GM15510 (cell line): ENCODE results near the gene IL18BP.

Experiments
- POLR2A ChIP-seq: IDR thresholded peaks from 3 replicates; pipeline ENCODE4 v1.6.1; 2011; ENCODE audit warnings: borderline replicate concordance; ENCODE audit not compliant: insufficient read length; ENCODE audit errors: extremely low read depth

The IL18BP gene

DNA sequence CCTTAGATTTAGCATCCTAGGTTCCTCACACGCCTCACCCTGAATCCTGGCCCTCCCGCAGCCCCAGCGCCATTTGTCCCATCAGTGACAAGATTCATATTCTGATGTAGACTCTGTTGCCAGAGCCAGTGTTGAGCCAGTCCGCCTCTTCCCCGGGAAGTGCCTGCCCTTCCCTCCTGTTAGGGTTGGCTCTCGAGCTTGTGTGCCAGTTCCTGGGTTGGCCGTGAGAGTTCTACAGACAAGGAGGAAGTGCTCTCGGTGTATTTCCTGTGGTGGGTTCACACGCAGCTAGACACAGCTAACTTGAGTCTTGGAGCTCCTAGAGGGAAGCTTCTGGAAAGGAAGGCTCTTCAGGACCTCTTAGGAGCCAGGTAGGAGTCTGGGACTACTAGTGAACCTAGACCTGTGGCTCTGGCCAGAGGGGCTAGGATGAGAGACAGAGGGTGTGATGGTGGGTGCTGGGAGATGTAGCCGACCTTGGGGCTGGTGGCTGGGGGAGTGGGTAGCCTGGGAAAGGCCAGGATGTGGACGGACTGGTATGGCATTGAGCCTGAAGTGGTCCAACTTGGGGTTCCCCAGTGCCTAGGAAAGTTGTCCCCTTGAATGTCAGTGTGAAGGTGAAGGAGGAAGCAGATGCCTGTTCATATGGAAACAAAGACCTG, at the start of gene IL18BP:
Gene IL18BP, plus strand, starts transcription at position 261 of the 662 bp plus-strand sequence. CDS start 1,076 bp downstream, outside the sequence.
- peak; percentile 2 for TF ChIP-seq POLR2A

DNA sequence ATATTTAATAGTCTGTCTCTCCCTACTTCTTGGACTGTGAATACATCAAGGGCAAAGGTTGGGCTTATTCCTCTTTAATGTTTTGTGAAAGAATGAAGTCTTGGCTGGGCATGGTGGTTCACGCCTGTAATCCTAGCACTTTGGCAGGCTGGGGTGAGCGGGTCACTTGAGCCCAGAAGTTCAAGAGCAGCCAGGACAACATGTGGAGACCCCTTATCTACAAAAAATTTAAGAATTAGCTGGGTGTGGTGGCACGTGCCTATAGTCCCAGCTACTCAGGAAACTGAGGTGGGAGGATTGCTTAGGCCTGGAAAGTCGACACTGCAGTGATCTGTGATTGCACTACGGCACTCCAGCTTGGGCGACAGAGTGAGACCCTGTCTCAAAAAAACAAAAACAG, 49.7 kb upstream of the IL18BP start:
- no peak for TF ChIP-seq POLR2A

- TF ChIP-seq POLR2A: no peak
Observed at GRCh38 chr11:71951741-71952310, 46.9 kb upstream of the IL18BP start.

DNA sequence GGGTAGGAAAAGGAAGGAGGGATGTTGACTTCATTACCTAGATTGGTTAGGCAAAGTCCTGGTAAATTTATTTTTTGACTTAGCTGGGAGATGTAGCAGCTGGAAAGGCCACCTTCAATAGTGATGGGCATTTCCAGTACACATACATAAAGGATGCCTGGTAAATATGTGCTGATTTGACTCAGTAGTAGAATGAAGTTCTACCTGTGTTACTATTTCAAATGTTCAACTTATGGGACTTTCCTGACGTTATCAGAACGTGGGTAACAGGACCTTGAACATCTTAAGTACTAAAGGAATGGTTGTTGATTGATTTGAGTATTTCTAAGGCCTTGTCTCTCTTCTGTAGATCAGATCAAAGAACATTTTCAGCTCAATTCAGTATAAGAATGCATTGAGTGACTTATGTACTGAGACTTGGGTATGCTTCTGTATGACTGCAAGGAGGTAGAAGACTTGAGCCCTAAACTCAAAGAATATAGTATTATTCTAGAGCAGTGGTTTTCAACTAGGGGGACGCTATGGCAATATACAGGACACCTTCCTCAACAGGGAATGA, 42.7 kb upstream of the IL18BP start:
- no peak for TF ChIP-seq POLR2A

GRCh38 chr11:71962428-71963038, 36.2 kb upstream of the IL18BP start:
- TF ChIP-seq POLR2A: no peak

DNA sequence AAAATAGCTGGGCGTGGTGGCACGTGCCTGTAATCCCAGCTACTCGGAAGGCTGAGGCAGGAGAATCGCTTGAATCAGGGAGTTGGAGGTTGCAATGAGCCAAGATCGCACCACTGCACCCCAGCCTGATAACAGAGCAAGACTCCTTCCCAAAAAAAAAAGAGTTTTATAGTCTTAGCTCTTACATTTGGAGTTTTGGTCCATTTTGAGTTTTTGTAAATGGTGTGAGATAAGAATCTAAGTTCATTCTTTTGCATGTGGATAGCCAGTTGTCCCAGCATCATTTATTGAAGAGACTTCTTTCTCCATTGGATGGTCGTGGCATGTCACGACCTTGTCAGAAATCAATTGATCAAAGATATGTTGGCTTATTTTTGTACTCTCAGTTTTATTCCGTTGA, 35.2 kb upstream of the IL18BP start:
- no peak for TF ChIP-seq POLR2A

DNA sequence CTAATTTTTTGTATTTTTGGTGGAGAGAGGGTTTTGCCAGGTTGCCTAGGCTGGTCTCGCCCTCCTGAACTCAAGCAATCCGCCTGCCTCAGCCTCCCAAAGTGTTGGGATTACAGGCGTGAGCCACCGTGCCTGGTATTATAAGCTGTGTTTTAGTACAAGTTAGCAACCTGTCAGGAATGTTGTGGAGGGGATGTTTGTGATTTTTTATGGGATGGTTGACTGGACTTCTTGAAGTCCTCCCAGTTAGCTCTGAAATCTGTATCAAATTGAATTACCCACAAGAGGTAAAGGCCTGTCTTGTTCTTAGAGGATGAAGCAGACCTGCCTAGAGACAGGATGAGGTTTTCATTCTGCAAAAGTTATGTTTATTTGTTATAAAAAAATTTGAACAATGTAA, 34.1 kb upstream of the IL18BP start:
- no peak for TF ChIP-seq POLR2A

GRCh38 chr11:71971680-71972079, 27.0 kb upstream of the IL18BP start:
- no peak for TF ChIP-seq POLR2A

GRCh38 chr11:71976551-71976950, 22.2 kb upstream of the IL18BP start:
- TF ChIP-seq POLR2A: no peak

- TF ChIP-seq POLR2A: no peak
Observed at GRCh38 chr11:71977090-71977489, 21.6 kb upstream of the IL18BP start.

DNA sequence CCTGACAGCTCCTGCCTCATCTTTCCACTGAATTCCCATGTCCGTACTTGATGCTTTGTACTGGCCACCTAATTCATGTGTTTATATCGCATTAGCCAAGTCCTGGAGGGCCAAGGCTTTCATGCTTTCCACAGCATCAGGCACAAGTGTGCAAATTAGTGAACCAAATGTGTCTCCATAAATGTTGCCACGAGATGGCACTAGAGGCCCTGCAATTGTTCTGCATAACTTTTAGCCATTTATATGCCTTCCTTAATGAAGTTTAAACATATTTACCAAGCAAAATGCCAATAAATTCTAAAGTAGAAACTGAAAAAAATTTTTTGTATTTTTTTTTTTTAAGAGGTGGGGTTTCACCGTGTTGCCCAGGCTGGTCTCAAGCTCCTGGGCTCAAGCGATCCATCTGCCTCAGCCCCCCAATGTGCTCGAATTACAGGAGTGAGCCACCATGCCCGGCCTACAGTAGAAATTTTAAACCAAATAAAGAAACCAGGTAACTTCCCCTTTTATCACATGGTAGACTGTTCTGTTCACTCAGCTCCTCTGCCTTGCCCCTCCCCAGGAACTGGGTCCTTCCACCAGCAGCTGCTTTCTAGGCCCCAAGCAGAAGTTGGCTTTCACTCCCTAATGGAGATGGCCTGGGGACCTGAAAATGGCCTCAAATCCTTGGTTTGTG, 20.8 kb upstream of the IL18BP start:
- TF ChIP-seq POLR2A: no peak

DNA sequence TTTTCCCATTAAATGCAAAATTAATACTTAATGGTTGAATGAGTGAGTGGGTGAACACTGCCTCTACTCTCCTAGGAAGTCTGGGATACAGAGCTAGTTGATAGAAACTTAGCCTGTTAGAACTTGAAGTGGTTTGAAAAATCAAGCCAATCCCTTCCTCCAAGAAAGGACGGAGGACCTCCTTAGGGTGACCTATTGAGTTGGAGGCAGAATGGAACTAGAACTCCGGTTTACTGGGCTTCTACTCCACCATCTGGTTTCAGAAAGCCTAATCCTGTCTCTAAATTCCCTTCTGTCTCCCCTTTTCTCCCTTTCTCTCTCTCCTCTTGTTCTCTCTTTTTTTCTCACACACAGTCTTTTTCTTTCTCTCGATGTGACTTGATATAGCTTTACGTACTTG, 19.6 kb upstream of the IL18BP start:
- TF ChIP-seq POLR2A: no peak

DNA sequence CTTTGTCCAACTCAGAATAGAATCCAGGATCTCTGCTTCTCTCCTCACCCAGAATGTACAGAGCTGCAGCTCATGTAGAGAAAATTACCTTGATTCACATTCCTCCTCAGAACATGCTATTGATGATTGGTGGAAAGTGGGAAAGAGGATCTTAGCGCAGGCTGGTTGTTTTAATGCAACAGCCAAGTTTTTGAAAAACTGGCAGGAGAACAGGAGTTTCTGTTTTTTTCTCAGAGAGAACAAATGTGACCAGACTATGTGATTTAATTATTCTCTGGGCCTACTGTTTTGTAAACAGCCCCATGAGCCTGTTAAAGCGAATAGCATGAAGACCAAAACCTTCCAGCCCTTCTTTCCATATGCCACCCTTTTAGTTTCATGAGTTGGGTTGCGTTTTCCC, 19.1 kb upstream of the IL18BP start:
- no peak for TF ChIP-seq POLR2A

GRCh38 chr11:71986131-71986530, 12.6 kb upstream of the IL18BP start:
- TF ChIP-seq POLR2A: no peak

GRCh38 chr11:71987521-71987920, 11.2 kb upstream of the IL18BP start:
- no peak for TF ChIP-seq POLR2A
